MM.1S (cell line): ENCODE results near the gene LGALS3.

Experiments used
- DNase-seq: peaks from one replicate; pipeline ENCODE4 v3.0.0-alpha.2; 2015
- H2AFZ ChIP-seq: fragments of 300-600 bp; sonication (generic); 2 replicates; pipeline ENCODE4 v1.6.0; 2016; ENCODE audit warnings: antibody characterized with exemption, low read length
- H3F3A ChIP-seq: fragments of 300-600 bp; sonication (generic); 2 replicates; pipeline ENCODE4 v1.6.1; 2016; ENCODE audit warnings: mild to moderate bottlenecking, antibody characterized with exemption, low read length, moderate library complexity, mixed read lengths; ENCODE audit not compliant: insufficient read depth
- H3K27ac ChIP-seq: fragments of 300-600 bp; sonication (generic); 2 replicates; pipeline ENCODE4 v1.5.1; 2016; ENCODE audit warnings: mild to moderate bottlenecking, low read length
- H3K27me3 ChIP-seq: fragments of 300-600 bp; sonication (generic); replicated peaks from 2 replicates; pipeline ENCODE4 v1.6.0; 2016; ENCODE audit warnings: low read length; ENCODE audit not compliant: insufficient read depth
- H3K36me3 ChIP-seq: fragments of 300-600 bp; sonication (generic); replicated peaks from 2 replicates; pipeline ENCODE4 v1.6.1; 2016; ENCODE audit warnings: mild to moderate bottlenecking, low read length, mixed read lengths; ENCODE audit not compliant: insufficient read depth
- H3K4me1 ChIP-seq: fragments of 300-600 bp; sonication (generic); 2 replicates; pipeline ENCODE4 v1.6.1; 2016; ENCODE audit warnings: low read length, mixed read lengths
- H3K4me2 ChIP-seq: fragments of 300-600 bp; sonication (generic); 2 replicates; pipeline ENCODE4 v1.6.0; 2016; ENCODE audit warnings: low read depth, low read length
- H3K4me3 ChIP-seq: fragments of 300-600 bp; sonication (generic); 2 replicates; pipeline ENCODE4 v1.5.1; 2016; ENCODE audit warnings: low read length, mixed read lengths
- H3K79me2 ChIP-seq: fragments of 300-600 bp; sonication (generic); 2 replicates; pipeline ENCODE4 v1.6.1; 2016; ENCODE audit warnings: mixed run types, low read length, mixed read lengths
- H3K9ac ChIP-seq: fragments of 300-600 bp; sonication (generic); 2 replicates; pipeline ENCODE4 v1.6.1; 2016; ENCODE audit warnings: low read length, mixed read lengths
- H3K9me2 ChIP-seq: fragments of 300-600 bp; sonication (generic); replicated peaks from 2 replicates; pipeline ENCODE4 v1.6.1; 2016; ENCODE audit warnings: mild to moderate bottlenecking, low read length, mixed read lengths; ENCODE audit not compliant: insufficient read depth
- H3K9me3 ChIP-seq: fragments of 300-600 bp; sonication (generic); replicated peaks from 2 replicates; pipeline ENCODE4 v1.6.1; 2016; ENCODE audit warnings: mild to moderate bottlenecking, low read length, mixed read lengths; ENCODE audit not compliant: insufficient read depth
- H4K20me1 ChIP-seq: fragments of 300-600 bp; sonication (generic); 2 replicates; pipeline ENCODE4 v1.6.1; 2016; ENCODE audit warnings: mild to moderate bottlenecking, low read length, moderate library complexity, mixed read lengths; ENCODE audit not compliant: insufficient read depth
- CTCF ChIP-seq: fragments of 300-600 bp; sonication (generic); IDR thresholded peaks from 2 replicates; pipeline ENCODE4 v1.5.1; 2016; ENCODE audit warnings: antibody characterized with exemption, low read length, mixed read lengths
- EZH2 ChIP-seq: fragments of 300-600 bp; sonication (generic); optimal IDR thresholded peaks from 2 replicates; pipeline ENCODE3; 2017; ENCODE audit warnings: low read depth, mild to moderate bottlenecking, antibody characterized with exemption, low read length, mixed read lengths
- EZH2phosphoT487 ChIP-seq: fragments of 300-600 bp; sonication (generic); IDR thresholded peaks from 2 replicates; pipeline ENCODE4 v1.6.1; 2018; ENCODE audit warnings: antibody characterized with exemption, low read length

Gene LGALS3

GRCh38 chr14:55120571-55121495 is 8.2 kb upstream of the LGALS3 start:
- Histone ChIP-seq H3K79me2 (no peaks in the 10 kb centered on the region), H3K36me3 (no peaks in the 10 kb centered on the region)

GRCh38 chr14:55121628-55122439 is 7.2 kb upstream of the LGALS3 start:
- Histone ChIP-seq H2AFZ (no peak overlapping the region), H3K4me3 (no peak overlapping the region), H3F3A (no peaks in the 10 kb centered on the region), H3K9ac (no peak overlapping the region), H3K9me3 (no peaks in the 10 kb centered on the region), H3K27me3 (no peaks in the 10 kb centered on the region), H4K20me1 (no peaks in the 10 kb centered on the region), H3K9me2 (no peaks in the 10 kb centered on the region), H3K79me2 (no peaks in the 10 kb centered on the region), H3K4me2 (no peak overlapping the region), H3K36me3 (no peaks in the 10 kb centered on the region), H3K4me1 (no peaks in the 10 kb centered on the region), H3K27ac (no peak overlapping the region)
- TF ChIP-seq EZH2: no peak
- no peak for TF ChIP-seq CTCF
- DNase-seq: no peak

More at GRCh38 chr14:55120571-55121495, 8.2 kb upstream of the LGALS3 start:
- no peaks in the 10 kb centered on the region for H3K9me3 ChIP-seq
- H3K27me3 ChIP-seq: no peaks in the 10 kb centered on the region
- no peak for DNase-seq
- H2AFZ ChIP-seq: no peak overlapping the region
- no peaks in the 10 kb centered on the region for H3K4me1 ChIP-seq
- no peak overlapping the region for H3K4me2 ChIP-seq
- H3K9ac ChIP-seq: no peak overlapping the region
- no peaks in the 10 kb centered on the region for H3F3A ChIP-seq
- TF ChIP-seq EZH2: no peak
- TF ChIP-seq EZH2phosphoT487: no peak
- no peak for TF ChIP-seq CTCF
- H3K27ac ChIP-seq: no peak overlapping the region
- no peaks in the 10 kb centered on the region for H3K9me2 ChIP-seq
- H3K4me3 ChIP-seq: no peak overlapping the region
- no peaks in the 10 kb centered on the region for H4K20me1 ChIP-seq

GRCh38 chr14:55122440-55122986 is 6.5 kb upstream of the LGALS3 start:
- no peaks in the 10 kb centered on the region for H3K79me2 ChIP-seq
- no peak overlapping the region for H3K4me2 ChIP-seq

More at GRCh38 chr14:55122440-55122986, 6.5 kb upstream of the LGALS3 start:
- no peak overlapping the region for H3K9ac ChIP-seq
- H3K9me3 ChIP-seq: no peaks in the 10 kb centered on the region
- no peak overlapping the region for H3K4me3 ChIP-seq
- H3K27ac ChIP-seq: no peak overlapping the region
- no peaks in the 10 kb centered on the region for H3K27me3 ChIP-seq
- H4K20me1 ChIP-seq: no peaks in the 10 kb centered on the region
- H2AFZ ChIP-seq: no peak overlapping the region
- no peaks in the 10 kb centered on the region for H3K36me3 ChIP-seq
- TF ChIP-seq EZH2: no peak
- TF ChIP-seq EZH2phosphoT487: no peak
- no peaks in the 10 kb centered on the region for H3F3A ChIP-seq
- DNase-seq: no peak
- no peaks in the 10 kb centered on the region for H3K4me1 ChIP-seq
- H3K9me2 ChIP-seq: no peaks in the 10 kb centered on the region
